22Rv1 (cell line): ENCODE measurements around the gene FN3KRP.

Source experiments
- ZFX ChIP-seq: fragments of 450-650 bp; IDR thresholded peaks from 2 replicates; pipeline ENCODE4 v1.6.1; 2017; ENCODE audit warnings: antibody characterized with exemption, borderline replicate concordance
- TF ChIP-seq, protein P1 (sequence below): fragments of 450-650 bp; IDR thresholded peaks from 2 replicates; pipeline ENCODE4 v1.5.1; 2017; ENCODE audit warnings: mild to moderate bottlenecking

GRCh38 chr17:82709676-82710498, 6.6 kb upstream of the FN3KRP start:
- TF ChIP-seq, protein P1, sequence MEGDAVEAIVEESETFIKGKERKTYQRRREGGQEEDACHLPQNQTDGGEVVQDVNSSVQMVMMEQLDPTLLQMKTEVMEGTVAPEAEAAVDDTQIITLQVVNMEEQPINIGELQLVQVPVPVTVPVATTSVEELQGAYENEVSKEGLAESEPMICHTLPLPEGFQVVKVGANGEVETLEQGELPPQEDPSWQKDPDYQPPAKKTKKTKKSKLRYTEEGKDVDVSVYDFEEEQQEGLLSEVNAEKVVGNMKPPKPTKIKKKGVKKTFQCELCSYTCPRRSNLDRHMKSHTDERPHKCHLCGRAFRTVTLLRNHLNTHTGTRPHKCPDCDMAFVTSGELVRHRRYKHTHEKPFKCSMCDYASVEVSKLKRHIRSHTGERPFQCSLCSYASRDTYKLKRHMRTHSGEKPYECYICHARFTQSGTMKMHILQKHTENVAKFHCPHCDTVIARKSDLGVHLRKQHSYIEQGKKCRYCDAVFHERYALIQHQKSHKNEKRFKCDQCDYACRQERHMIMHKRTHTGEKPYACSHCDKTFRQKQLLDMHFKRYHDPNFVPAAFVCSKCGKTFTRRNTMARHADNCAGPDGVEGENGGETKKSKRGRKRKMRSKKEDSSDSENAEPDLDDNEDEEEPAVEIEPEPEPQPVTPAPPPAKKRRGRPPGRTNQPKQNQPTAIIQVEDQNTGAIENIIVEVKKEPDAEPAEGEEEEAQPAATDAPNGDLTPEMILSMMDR: no peak
- no peak for TF ChIP-seq ZFX
